ENCODE measurements around the gene TAAR5.
"Not testable (repeated sequence)": the region's sequence is repeated elsewhere in the genome, so short reads cannot be mapped to it uniquely, and the experiment has no call there.

The TAAR5 gene

GRCh38 chr6:132612449-132613108 lies 23.0 kb upstream of the TAAR5 start:
- no peak for TF ChIP-seq CTCF (IDR thresholded peaks at IDR 0.05)
- H3K4me1 ChIP-seq: no peaks in the 10 kb centered on the region
- H3K36me3 ChIP-seq (ENCODE audit: control insufficient read depth, insufficient read depth, low read length): no peaks in the 10 kb centered on the region
- H3K4me2 ChIP-seq (ENCODE audit: low read length): no peak overlapping the region
- H3K4me3 ChIP-seq (ENCODE audit: low read depth, low read length): no peak overlapping the region
- H2AFZ ChIP-seq: no peak overlapping the region
- H3K9ac ChIP-seq: no peak overlapping the region
- no peaks in the 10 kb centered on the region for H3K79me2 ChIP-seq
- no peak overlapping the region for H3K27ac ChIP-seq
- H3K9me3 ChIP-seq (ENCODE audit: control insufficient read depth, low read length): no peaks in the 10 kb centered on the region
- H3K27me3 ChIP-seq (ENCODE audit: control insufficient read depth, insufficient read depth, low read length): no peaks in the 10 kb centered on the region

DNA sequence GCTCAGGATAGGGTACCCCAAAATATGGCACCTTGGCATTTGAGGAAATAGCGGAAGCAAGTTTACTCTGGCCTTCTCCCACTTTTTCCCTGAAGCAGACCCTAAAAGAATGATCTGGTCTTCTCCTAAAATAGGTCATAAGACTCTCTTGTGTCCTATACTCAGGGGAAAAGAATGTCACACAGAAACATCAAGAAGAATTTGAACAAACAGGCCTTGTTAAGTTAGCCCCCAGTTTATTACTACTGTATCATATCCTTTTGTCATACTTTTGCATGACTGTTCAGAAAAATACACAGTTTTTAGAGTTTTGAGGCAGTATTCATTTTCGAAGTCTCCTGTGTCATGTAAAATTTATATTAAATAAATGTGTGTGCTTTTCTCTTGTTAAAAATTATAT lies 22.1 kb upstream of the TAAR5 start:
- H3K79me2 ChIP-seq: no peaks in the 10 kb centered on the region
- H3K4me3 ChIP-seq (ENCODE audit: low read depth, low read length): no peak overlapping the region
- no peak overlapping the region for H2AFZ ChIP-seq
- H3K4me1 ChIP-seq: no peaks in the 10 kb centered on the region
- no peak overlapping the region for H3K27ac ChIP-seq
- H3K4me2 ChIP-seq (ENCODE audit: low read length): no peak overlapping the region
- H3K36me3 ChIP-seq (ENCODE audit: control insufficient read depth, insufficient read depth, low read length): no peaks in the 10 kb centered on the region
- H3K9me3 ChIP-seq (ENCODE audit: control insufficient read depth, low read length): no peaks in the 10 kb centered on the region
- H3K9ac ChIP-seq: no peak overlapping the region
- TF ChIP-seq CTCF (IDR thresholded peaks at IDR 0.05): no peak
- no peaks in the 10 kb centered on the region for H3K27me3 ChIP-seq (ENCODE audit: control insufficient read depth, insufficient read depth, low read length)

GRCh38 chr6:132607544-132608233 lies 18.1 kb upstream of the TAAR5 start:
- H3K27ac ChIP-seq: no peak overlapping the region
- no peaks in the 10 kb centered on the region for H3K9me3 ChIP-seq (ENCODE audit: control insufficient read depth, low read length)
- no peaks in the 10 kb centered on the region for H3K36me3 ChIP-seq (ENCODE audit: control insufficient read depth, insufficient read depth, low read length)
- H3K4me1 ChIP-seq: no peaks in the 10 kb centered on the region
- H3K27me3 ChIP-seq (ENCODE audit: control insufficient read depth, insufficient read depth, low read length): no peaks in the 10 kb centered on the region
- no peak overlapping the region for H3K9ac ChIP-seq
- no peak overlapping the region for H3K4me2 ChIP-seq (ENCODE audit: low read length)
- H3K4me3 ChIP-seq (ENCODE audit: low read depth, low read length): no peak overlapping the region
- no peaks in the 10 kb centered on the region for H3K79me2 ChIP-seq
- TF ChIP-seq CTCF (IDR thresholded peaks at IDR 0.05): no peak
- H2AFZ ChIP-seq: no peak overlapping the region

- H3K27me3 ChIP-seq (ENCODE audit: control insufficient read depth, insufficient read depth, low read length): no peaks in the 10 kb centered on the region
- no peak overlapping the region for H3K27ac ChIP-seq
- no peaks in the 10 kb centered on the region for H3K9me3 ChIP-seq (ENCODE audit: control insufficient read depth, low read length)
- no peak overlapping the region for H2AFZ ChIP-seq
- no peak for TF ChIP-seq CTCF (IDR thresholded peaks at IDR 0.05)
- H3K4me2 ChIP-seq (ENCODE audit: low read length): no peak overlapping the region
- no peaks in the 10 kb centered on the region for H3K4me1 ChIP-seq
- no peaks in the 10 kb centered on the region for H3K36me3 ChIP-seq (ENCODE audit: control insufficient read depth, insufficient read depth, low read length)
- no peaks in the 10 kb centered on the region for H3K79me2 ChIP-seq
- H3K4me3 ChIP-seq (ENCODE audit: low read depth, low read length): no peak overlapping the region
- H3K9ac ChIP-seq: no peak overlapping the region
Observed at GRCh38 chr6:132604635-132605152, 15.2 kb upstream of the TAAR5 start.

GRCh38 chr6:132600900-132601299 lies 11.4 kb upstream of the TAAR5 start:
- not testable (repeated sequence) for H3K4me3 ChIP-seq (ENCODE audit: low read depth, low read length)

More at GRCh38 chr6:132600900-132601299, 11.4 kb upstream of the TAAR5 start:
- H3K9ac ChIP-seq; H3K9me3 ChIP-seq (ENCODE audit: control insufficient read depth, low read length); H3K79me2 ChIP-seq; H3K4me1 ChIP-seq; H3K36me3 ChIP-seq (ENCODE audit: control insufficient read depth, insufficient read depth, low read length); H3K27me3 ChIP-seq (ENCODE audit: control insufficient read depth, insufficient read depth, low read length); H2AFZ ChIP-seq; H3K27ac ChIP-seq; H3K4me2 ChIP-seq (ENCODE audit: low read length): not testable (repeated sequence)

Measured in parathyroid adenoma (tissue), 2 donors.